ENCODE data around the gene C19orf67.

The C19orf67 gene

GRCh38 chr19:14086098-14086497, 515 bp upstream of the C19orf67 start:
- DNase-seq (ENCODE audit: low read depth in 2 of 2): no peak

DNA sequence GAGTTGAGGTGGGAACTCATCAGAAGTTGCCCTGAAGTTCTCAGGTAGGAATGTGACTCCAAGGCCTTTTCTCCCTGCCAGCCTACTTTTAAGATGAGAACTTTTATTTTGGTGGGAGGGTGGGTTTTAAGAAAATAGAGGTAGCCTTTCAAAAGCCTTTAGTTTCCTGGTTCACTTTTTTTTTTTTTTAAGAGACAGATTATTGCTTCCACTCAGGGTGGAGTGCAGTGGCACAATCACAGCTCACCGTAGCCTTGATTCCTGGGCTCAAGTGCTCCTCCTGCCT, 3.0 kb downstream of the C19orf67 start:
- DNase-seq (ENCODE audit: low read depth in 2 of 2): no peak

DNA sequence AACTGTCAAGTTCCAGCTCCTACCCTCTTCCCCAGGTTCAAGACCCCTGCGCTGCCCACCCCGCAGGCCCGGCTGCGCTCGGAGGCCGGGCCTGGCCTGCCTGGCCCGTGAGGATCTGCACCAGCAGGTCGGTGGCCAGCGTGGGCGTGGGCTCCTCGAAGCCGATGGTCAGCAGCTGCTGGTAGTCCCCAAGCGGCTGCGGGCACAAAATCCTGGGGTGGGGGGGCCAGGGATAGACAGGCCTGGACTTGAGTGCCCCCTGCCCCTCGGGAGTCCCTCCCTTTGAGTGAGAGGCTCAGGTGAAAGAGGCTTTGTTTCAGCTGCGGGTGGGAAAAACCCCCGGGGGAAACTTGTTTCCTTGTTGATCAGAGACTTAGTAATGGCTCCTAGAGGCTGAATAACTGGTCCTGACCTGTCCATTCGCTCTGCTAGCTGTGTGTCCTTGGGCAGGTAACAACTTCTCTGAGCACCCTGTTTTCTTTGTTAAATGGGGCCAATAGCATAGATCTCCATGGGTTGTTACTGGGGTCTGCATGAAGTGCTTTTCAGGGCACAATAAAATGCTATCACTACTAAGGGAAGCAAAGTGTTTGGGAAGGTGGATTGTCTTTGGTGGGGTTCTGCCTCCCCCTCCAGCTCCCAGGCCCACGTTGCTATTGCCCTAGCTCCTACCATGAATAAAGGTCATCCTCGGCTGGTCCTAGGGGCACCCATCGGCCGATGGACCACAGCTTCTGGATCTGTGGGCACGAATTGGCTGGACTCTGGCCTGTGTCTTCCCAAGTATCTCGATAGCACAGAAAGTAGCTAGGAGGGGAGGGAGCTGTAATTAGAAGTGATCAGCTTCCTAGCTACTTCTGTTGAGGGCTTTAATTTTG, 3.5 kb downstream of the C19orf67 start:
- no peak for DNase-seq (ENCODE audit: low read depth in 2 of 2)

DNA sequence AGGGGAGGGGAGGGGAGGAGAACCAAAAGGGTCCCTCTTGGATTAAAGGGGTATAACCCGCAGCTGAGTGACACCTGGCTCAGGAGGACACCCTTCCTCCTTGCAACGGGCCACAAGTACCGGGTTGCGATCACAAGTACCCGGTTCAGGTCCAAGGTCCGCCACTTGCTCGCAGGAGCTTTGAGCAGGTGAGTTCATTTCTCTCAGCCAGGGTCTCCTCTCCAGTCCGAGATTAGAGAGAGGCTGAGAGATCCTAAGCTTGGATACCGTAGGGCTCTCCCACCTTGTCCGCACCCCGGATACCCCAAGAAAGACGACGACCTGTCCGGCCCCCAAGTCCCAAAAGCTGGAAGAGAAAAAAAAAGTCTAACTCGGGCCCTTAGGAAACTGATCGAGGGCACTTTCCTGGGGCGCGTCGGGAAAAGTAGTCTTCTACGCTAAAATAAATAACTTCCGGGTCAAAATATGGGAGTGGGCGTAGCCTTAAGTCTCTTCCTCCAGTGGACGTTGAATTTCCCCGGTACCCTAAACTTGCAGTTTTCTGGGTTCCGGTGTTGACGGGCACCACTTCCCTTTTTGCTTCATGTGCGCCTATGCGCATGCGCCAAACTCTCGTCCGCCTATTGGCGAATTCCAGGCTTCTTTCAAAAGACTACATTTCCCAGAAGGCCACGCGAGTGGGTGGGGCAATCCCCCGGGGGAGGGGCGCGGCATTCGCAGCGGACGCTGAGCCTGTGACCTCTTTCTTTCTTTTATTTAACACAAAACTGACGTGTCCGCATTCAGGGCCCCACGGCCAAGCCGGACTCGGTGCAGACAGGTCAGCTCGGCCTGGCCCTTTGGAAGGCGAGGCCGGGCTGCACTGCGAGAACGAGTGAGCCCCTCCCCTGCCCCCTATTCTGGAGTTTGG, 4.4 kb downstream of the C19orf67 start:
- peak; percentile 99 for DNase-seq (ENCODE audit: low read depth in 2 of 2)

- DNase-seq (ENCODE audit: low read depth in 2 of 2): no peak
Measured at GRCh38 chr19:14078411-14078810, 7.2 kb downstream of the C19orf67 start.

- no peak for DNase-seq (ENCODE audit: low read depth in 2 of 2)
Measured at GRCh38 chr19:14073925-14074838, 11.4 kb downstream of the C19orf67 start.

GRCh38 chr19:14073261-14073924, 12.2 kb downstream of the C19orf67 start:
- peak; percentile 22 to 31 for DNase-seq (ENCODE audit: low read depth in 2 of 2)

- no peak for DNase-seq (ENCODE audit: low read depth in 2 of 2)
Measured at GRCh38 chr19:14072535-14073260, 12.9 kb downstream of the C19orf67 start, which contains the start of gene MISP3. MISP3 (plus strand) TSS chr19:14072786; CDS start chr19:14073310, 524 bp downstream.

GRCh38 chr19:14070268-14071050, 15.1 kb downstream of the C19orf67 start:
- DNase-seq (ENCODE audit: low read depth in 2 of 2): no peak

DNA sequence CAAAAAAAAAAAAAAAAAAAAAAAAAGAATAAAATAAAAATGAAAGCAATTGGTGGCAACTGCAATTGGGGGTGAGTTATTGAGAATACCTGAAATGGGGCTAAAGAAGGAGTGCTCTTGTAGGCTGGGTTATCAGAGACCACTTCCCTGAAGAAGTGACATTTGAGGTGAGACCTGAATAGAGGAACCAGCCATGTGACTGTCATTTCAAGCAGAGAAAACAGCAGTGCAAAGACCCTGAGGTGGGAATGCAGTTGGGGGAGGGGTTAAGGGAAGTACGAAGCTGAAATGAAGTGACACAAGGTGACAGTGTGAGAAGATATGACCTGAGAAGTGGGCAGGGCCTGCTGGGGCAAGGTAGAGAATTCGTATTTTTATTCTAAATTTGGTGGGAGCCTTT, 19.4 kb downstream of the C19orf67 start:
- DNase-seq (ENCODE audit: low read depth in 2 of 2): no peak

- DNase-seq (ENCODE audit: low read depth in 2 of 2): no peak
Measured at GRCh38 chr19:14063105-14063504, 22.5 kb downstream of the C19orf67 start.

GRCh38 chr19:14062558-14062855, 23.1 kb downstream of the C19orf67 start:
- no peak for DNase-seq (ENCODE audit: low read depth in 2 of 2)

DNA sequence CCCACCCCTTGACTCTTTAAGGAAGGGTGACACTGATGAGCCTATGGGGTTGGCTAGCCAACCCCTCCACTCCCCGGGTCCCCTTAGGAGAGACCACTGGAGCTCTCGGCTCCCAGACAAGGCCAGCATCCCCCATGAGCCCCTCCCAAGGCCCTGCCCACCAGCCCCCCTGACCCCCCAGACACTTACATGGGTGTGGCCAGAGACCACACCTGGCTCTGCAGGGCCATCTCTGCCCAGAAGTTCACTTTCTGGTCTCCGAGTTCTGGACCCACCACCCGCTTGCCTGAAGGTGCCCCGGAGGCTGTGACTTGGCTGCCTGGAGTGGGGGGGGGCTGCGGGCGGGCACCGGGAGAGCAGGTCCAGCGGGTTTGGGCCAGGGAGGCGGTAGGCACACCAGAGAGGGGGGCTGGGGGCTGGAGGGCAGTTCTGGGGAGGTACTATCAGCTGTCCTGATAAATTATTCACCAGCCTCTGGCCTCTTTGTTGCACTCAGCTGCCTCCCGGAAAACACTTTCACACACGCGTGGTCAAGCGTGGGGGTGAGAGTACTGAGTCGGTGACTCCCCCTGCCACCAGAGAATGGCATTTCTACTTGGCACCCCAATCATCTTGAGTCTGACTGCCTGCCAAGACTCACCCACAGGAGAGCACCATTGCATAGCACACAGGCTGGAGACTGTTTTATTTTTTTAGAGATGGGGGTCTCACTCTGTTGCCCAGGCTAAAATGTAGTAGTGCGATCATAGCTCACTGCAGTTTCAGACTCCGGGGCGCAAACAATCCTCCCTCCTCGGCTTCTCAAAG, 23.6 kb downstream of the C19orf67 start, which contains the start of gene PALM3:
Gene PALM3 (minus strand): TSS at position 326 of the 807 bp plus-strand sequence. CDS start 96 bp downstream, at position 230.
- no peak for DNase-seq (ENCODE audit: low read depth in 2 of 2)

DNA sequence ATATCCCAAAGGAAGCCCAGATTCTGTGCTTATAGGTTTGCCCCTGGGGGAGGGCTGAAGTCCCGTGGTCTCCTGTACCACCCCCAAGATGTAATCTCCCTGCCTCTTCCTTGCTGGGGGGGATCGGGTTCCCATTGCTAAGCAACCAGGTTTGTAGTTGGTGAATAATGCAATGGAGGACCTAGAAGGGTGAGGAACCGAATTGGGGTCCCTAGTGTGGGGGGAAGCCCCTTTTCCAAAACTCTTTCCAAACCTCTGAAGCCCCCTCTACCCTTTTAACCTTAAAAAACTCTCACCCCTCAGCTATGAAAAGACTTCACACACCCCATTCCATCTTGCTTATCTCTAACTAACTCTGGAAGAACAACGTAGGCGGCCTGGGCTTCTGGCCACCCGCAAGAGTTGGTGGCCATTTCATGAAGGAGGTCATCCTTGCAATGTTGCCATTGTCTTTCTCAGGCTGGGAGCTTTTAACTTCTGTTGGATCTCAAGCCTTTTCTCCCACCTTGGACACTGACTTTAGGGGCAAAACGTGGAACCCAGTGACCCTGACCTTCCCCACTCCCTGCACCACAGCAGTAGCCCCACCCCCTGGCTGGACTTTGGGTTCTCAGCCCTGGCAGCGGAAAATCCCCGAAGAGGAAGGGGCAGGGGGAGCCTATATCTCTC, 24.4 kb downstream of the C19orf67 start:
- DNase-seq (ENCODE audit: low read depth in 2 of 2): no peak

DNA sequence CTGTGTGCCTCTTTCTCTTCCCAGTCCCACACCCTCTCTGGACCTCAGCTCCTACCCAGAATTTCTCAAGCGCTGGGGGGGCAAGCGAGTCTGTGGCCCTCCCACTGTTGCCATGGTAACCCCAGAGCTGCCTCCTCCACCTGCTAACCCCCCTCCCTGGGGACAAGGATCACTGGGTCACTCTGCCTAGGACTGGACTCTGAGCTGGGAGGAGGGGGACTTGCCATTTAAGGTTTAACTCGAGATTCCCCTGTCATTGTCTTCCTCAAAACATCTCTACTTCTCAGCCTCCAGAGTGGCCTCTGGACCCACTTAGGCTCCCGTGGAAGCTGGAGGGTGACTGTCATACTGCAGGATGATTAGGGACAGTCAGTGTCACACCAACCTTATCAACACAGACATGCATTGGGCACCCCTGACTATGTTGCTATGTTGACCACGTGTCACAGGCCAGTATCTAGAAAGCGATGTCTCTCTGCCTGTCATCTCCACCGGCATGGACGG, 25.9 kb downstream of the C19orf67 start:
- DNase-seq (ENCODE audit: low read depth in 2 of 2): no peak

- no peak for DNase-seq (ENCODE audit: low read depth in 2 of 2)
Measured at GRCh38 chr19:14059093-14059480, 26.5 kb downstream of the C19orf67 start.

GRCh38 chr19:14058182-14059092, 27.1 kb downstream of the C19orf67 start:
- no peak for DNase-seq (ENCODE audit: low read depth in 2 of 2)

Measured in fibroblast of skin of left quadriceps (primary cell).